Dendritic cell treated with granulocyte-macrophage colony-stimulating factor and Interleukin-4, amounts not matched to agents 40 ng/mL and 50 ng/mL, for 4 days (primary cell): ENCODE data around the gene SLITRK4.

Experiments used
- H3K27ac Mint-ChIP-seq: one replicate; pipeline ENCODE4 v1.8.0; 2022; ENCODE audit warnings: mild to moderate bottlenecking, mixed read lengths
- H3K27me3 Mint-ChIP-seq: one replicate; pipeline ENCODE4 v1.8.0; 2022; ENCODE audit warnings: mild to moderate bottlenecking, mixed read lengths
- H3K36me3 Mint-ChIP-seq: one replicate; pipeline ENCODE4 v1.8.0; 2022; ENCODE audit warnings: low read depth, mixed read lengths
- H3K4me1 Mint-ChIP-seq: one replicate; pipeline ENCODE4 v1.8.0; 2022; ENCODE audit warnings: low read depth, mixed read lengths
- H3K4me3 Mint-ChIP-seq: one replicate; pipeline ENCODE4 v1.8.0; 2022; ENCODE audit warnings: mild to moderate bottlenecking, moderate library complexity, mixed read lengths
- H3K9me3 Mint-ChIP-seq: one replicate; pipeline ENCODE4 v1.8.0; 2022; ENCODE audit warnings: mixed read lengths
- intact Hi-C: fragments of 100-400 bp; cut with micrococcal nuclease; formaldehyde crosslinking; loops from one replicate; pipeline ENCODE4 v1.15.0; 2022

The SLITRK4 gene, protein sequence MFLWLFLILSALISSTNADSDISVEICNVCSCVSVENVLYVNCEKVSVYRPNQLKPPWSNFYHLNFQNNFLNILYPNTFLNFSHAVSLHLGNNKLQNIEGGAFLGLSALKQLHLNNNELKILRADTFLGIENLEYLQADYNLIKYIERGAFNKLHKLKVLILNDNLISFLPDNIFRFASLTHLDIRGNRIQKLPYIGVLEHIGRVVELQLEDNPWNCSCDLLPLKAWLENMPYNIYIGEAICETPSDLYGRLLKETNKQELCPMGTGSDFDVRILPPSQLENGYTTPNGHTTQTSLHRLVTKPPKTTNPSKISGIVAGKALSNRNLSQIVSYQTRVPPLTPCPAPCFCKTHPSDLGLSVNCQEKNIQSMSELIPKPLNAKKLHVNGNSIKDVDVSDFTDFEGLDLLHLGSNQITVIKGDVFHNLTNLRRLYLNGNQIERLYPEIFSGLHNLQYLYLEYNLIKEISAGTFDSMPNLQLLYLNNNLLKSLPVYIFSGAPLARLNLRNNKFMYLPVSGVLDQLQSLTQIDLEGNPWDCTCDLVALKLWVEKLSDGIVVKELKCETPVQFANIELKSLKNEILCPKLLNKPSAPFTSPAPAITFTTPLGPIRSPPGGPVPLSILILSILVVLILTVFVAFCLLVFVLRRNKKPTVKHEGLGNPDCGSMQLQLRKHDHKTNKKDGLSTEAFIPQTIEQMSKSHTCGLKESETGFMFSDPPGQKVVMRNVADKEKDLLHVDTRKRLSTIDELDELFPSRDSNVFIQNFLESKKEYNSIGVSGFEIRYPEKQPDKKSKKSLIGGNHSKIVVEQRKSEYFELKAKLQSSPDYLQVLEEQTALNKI

DNA sequence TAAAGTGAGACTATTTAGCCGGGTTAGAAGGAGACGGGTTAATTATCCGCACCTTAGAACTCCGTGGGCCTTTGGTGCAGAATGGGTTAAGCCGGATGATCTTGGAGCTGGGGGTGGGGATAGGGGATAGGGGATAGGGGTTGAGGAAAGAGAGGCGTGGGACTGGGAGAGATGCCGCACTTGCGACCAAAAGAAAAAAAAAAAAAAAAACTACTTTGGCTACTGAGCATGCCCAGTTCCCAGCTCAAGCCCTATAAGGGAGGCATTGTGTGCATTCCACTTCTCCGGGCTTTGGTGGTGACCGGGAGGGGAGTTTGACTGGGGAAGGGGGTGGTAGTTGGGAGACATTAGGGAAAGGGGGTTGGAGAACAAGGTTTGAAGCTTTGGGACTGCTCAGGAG, at the start of gene SLITRK4:
TSS of gene SLITRK4 (minus strand) at position 187 of the 400 bp plus-strand sequence. CDS start 4,993 bp downstream, outside the sequence.
- Mint-ChIP-seq H3K27me3 (peaks cover 20% of the 10 kb centered on the region), H3K4me1 (peaks cover 29% of the 10 kb centered on the region), H3K36me3 (peaks cover 10% of the 10 kb centered on the region), H3K4me3 (peak within 1 kb of the TSS; percentile 97), H3K27ac (no peak within 1 kb of the TSS), H3K9me3 (no peaks in the 10 kb centered on the region)
- intact Hi-C loops, result no loop called here

DNA sequence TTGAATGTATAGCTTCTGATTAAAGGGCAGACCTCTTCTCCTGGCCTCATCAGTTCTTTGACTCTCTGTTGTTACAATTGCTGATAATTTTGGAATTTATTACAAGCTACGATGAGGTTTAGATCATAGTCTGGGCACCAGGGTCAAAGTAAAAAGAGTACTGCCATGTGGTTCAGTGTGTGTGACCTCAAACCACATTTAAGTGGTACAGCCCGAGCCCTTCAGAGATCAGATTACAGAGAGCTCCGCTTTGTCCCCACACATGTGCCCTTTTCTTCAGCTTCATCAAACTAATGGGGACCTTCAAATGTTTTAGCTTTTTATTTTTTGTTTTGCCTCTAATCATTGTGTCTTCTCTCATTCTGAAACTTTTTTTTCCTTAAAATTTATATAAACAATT, 47.6 kb upstream of the SLITRK4 start:
- no peak overlapping the region for H3K4me3 Mint-ChIP-seq
- no peak overlapping the region for H3K27ac Mint-ChIP-seq

DNA sequence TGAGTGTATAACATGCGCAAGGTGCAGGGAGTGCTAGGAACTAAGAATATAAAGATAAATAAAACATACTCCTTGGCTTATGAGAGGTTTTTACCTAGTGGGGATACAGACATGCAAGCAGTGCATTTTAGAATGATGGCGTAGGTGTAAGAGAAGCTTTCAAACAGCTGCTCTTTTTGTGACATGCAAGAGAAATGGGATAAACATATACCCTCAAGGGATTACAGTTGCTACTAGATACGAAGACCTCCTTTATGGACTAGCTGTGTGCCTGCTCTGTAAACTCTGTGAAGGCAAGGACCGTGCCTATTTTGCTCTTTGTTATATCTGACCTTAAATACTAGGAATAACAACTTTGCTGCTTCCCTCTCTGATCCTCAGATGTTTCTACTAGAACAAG, 39.0 kb upstream of the SLITRK4 start:
- Mint-ChIP-seq H3K4me1 (no peaks in the 10 kb centered on the region), H3K27me3 (no peaks in the 10 kb centered on the region), H3K9me3 (no peaks in the 10 kb centered on the region), H3K36me3 (no peaks in the 10 kb centered on the region), H3K27ac (no peak overlapping the region), H3K4me3 (no peak overlapping the region)
- intact Hi-C loops, result no loop called here

More for the DNA sequence above, 47.6 kb upstream of the SLITRK4 start:
- Mint-ChIP-seq H3K4me1 (no peaks in the 10 kb centered on the region), H3K9me3 (no peaks in the 10 kb centered on the region), H3K36me3 (no peaks in the 10 kb centered on the region), H3K27me3 (no peaks in the 10 kb centered on the region)
- intact Hi-C loops, result no loop called here

DNA sequence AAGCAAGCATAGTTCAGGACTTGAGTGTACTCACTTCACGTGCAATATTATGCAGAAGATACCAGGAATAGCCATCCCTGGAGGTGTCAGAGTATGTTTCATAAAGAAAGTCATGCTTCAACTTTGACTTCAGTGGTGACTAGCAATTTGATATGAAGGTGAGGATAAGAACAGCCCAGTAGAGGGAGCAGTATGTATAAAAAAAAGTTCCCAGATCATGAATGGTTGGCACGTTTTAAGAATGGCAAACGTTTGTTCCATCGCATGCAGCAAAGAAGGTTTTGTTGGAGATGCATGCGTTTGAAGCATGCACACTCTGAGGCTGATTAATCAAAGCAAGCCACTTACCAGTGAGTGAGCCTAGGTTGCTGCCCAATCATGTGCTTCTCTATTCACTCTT, 33.5 kb upstream of the SLITRK4 start:
- Mint-ChIP-seq H3K4me1 (no peaks in the 10 kb centered on the region), H3K27me3 (no peaks in the 10 kb centered on the region), H3K27ac (no peak overlapping the region), H3K9me3 (no peaks in the 10 kb centered on the region), H3K4me3 (no peak overlapping the region), H3K36me3 (no peaks in the 10 kb centered on the region)
- intact Hi-C loops, result loop anchor here (10.0 kb wide), 1 partner anchor 1515 kb away; no protein-coding TSS in a partner anchor

GRCh38 chrX:143664302-143664701, 28.4 kb upstream of the SLITRK4 start:
- Mint-ChIP-seq H3K27ac (no peak overlapping the region), H3K4me3 (no peak overlapping the region), H3K9me3 (no peaks in the 10 kb centered on the region), H3K36me3 (no peaks in the 10 kb centered on the region), H3K4me1 (no peaks in the 10 kb centered on the region), H3K27me3 (no peaks in the 10 kb centered on the region)
- intact Hi-C loops, result loop anchor here (10.0 kb wide), 1 partner anchor 1520 kb away; no protein-coding TSS in a partner anchor

DNA sequence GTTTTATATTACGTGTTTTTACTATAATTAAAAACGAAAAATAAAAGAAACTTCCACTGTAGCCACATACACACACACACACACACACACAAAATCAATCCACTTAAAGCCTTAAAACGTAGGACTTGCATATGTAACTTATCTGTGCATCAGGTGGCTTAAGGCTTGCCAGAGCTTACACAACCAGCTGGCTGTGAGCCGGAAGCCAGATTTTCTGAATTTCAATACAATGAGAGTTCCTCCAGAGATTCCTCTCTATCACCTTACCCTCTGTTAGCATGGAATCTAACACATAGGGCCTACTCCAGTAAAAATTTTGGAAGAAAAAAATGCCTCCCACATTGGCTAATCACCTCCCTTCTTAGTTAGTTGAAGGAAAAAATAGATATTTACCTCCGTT, 27.9 kb upstream of the SLITRK4 start:
- no peaks in the 10 kb centered on the region for H3K9me3 Mint-ChIP-seq
- H3K27ac Mint-ChIP-seq, result no peak overlapping the region
- no peak overlapping the region for H3K4me3 Mint-ChIP-seq
- intact Hi-C loops, result loop anchor here (10.0 kb wide), 1 partner anchor 1521 kb away; no protein-coding TSS in a partner anchor
- H3K36me3 Mint-ChIP-seq, result no peaks in the 10 kb centered on the region
- H3K4me1 Mint-ChIP-seq, result no peaks in the 10 kb centered on the region
- no peaks in the 10 kb centered on the region for H3K27me3 Mint-ChIP-seq

DNA sequence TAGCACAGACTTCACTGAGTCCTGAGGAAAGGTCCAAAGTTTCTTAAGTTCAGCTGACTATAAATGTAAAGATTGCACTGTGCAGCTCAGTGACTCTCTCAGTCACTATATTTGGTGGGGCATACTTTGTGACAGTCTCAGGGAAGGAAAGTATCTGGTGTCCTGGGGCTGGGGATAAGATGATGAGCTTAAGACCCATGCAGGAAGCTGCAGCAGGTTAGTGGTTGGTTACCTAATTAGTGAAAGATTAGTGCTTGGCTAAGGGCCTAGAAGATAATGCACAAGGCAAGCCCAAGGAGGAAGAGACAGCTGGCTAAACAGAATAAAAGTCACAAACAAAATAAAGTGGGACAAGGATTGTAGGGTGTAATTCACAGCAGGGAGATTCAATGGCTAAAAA, 25.4 kb upstream of the SLITRK4 start:
- intact Hi-C loops, result loop anchor here (10.0 kb wide), 1 partner anchor 1524 kb away; no protein-coding TSS in a partner anchor

DNA sequence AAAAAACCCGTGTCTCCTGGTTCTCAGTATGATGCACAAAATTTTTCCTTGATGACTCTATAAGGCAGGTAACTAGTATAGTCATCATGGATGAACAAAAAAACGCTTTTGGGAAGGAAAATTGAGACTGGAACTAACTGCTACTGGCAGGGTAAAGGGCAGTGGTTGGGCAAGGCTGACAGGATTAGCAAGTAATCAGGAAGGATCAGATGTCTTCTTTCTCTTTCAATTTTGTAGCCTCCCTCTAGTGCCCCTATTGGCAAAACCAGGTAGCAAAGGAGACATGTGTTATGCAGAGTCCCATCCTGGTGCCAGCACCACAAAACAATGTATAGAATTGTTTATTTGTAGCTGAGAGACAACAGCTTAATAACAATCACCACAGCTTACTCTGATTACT, 12.8 kb upstream of the SLITRK4 start:
- Mint-ChIP-seq H3K36me3 (no peaks in the 10 kb centered on the region), H3K27me3 (no peaks in the 10 kb centered on the region), H3K4me1 (no peaks in the 10 kb centered on the region), H3K9me3 (no peaks in the 10 kb centered on the region), H3K4me3 (no peak overlapping the region), H3K27ac (no peak overlapping the region)
- intact Hi-C loops, result no loop called here

More for the DNA sequence above, 25.4 kb upstream of the SLITRK4 start:
- H3K4me1 Mint-ChIP-seq, result no peaks in the 10 kb centered on the region
- no peaks in the 10 kb centered on the region for H3K9me3 Mint-ChIP-seq
- no peaks in the 10 kb centered on the region for H3K27me3 Mint-ChIP-seq
- no peaks in the 10 kb centered on the region for H3K36me3 Mint-ChIP-seq
- no peak overlapping the region for H3K27ac Mint-ChIP-seq
- H3K4me3 Mint-ChIP-seq, result no peak overlapping the region

DNA sequence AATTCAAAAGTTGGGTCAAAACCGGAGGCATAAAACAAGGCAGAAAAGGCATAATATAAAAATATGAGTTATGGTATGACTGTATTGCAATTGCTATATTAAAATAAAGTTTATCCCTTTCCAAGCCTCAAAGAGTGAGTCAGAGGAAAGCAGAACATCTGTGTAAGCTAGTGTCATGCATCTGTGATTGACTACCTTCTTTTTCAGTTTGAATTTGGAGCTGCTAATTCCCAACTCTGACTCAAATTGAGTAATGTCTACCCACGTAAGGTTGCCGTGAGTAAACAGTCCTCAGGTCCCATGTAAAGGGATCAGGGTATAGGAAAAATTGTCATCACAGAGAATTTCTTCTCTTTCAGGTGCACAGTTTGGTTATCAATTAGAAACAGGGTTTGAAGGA, 6.5 kb upstream of the SLITRK4 start:
- no peaks in the 10 kb centered on the region for H3K27me3 Mint-ChIP-seq
- H3K9me3 Mint-ChIP-seq, result no peaks in the 10 kb centered on the region
- H3K4me1 Mint-ChIP-seq, result no peaks in the 10 kb centered on the region
- no peak overlapping the region for H3K4me3 Mint-ChIP-seq
- H3K27ac Mint-ChIP-seq, result no peak overlapping the region
- H3K36me3 Mint-ChIP-seq, result no peaks in the 10 kb centered on the region
- intact Hi-C loops, result no loop called here

DNA sequence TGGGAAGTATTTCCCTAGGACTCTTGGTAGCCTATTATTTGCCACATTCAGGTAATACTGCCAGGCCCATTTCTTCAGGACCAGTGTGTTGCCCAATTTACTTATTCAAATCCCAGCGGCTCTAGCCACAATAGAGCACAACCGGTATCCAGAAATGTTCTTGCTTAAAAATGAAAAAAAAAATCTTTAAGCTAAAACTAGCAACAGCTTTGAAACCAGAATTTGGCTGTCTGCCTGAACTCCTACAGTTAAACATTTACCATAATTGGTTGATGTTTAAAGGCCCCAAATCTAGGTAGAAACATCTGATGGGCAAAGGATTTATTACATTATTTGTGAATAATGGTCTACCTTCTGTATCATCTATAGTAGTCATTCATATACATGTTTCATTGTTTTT, 930 bp upstream of the SLITRK4 start:
- Mint-ChIP-seq H3K27ac (no peak overlapping the region), H3K36me3 (peaks cover 10% of the 10 kb centered on the region), H3K4me1 (peaks cover 27% of the 10 kb centered on the region), H3K27me3 (peaks cover 20% of the 10 kb centered on the region), H3K9me3 (no peaks in the 10 kb centered on the region), H3K4me3 (no peak overlapping the region)
- intact Hi-C loops, result no loop called here

DNA sequence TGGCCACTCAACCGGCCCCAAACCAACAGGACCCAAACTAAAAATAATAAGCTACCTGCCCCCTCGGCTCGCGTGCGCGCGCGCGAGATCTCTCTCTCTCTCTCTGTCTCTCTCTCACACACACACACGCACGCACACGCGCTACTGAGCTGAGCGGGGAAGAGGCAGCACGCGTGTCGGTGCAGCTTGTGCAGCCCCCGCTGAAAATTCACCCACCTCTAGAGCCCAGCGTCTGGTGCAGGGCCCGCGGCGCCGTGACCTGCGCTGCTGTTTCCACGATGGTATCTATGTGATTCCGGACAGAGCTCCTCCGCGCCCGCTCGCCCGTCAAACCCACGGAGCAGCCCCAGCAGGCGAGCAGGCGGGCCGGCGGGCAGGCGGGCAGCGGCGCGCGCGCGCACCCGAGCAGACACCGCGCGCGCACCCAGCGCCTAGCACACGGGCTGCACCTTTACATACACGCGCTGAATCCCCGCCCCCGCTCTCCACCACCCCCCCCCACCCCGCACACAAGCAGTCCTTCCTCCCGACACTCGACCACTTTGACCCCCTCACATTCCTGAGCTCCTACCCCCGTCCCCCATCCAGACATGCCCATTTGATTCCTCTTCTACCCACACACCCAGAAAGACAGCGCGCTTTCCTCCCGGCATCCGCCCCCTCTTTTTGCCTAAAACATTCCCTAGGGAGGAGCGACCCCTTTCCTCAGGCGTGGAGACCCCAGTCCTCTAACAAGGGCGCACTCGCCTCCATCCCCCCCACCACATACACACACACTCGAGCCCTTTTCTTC, 1.0 kb downstream of the SLITRK4 start:
- Mint-ChIP-seq H3K27me3 (peaks cover 20% of the 10 kb centered on the region), H3K36me3 (peaks cover 10% of the 10 kb centered on the region), H3K4me3 (peak overlapping the region; percentile 97), H3K4me1 (peaks cover 29% of the 10 kb centered on the region), H3K9me3 (no peaks in the 10 kb centered on the region), H3K27ac (no peak overlapping the region)
- intact Hi-C loops, result no loop called here

DNA sequence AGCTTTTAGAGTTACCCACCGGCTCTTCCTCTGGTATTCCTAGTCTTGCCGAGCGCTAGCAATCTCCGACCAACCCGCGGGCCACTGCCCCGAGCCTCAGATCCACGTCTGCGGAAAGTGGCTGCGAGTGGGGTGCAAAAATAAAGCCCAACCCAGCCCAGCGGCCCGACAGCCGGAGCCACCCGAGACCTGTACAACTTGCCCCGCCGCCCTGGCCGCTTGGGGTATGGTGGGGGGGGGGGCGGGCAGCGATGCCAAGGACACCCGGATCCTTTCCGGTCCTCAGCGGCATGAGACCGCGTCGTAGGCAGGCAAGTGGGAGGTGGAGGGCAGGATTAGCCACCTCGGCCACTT, 1.6 kb downstream of the SLITRK4 start:
- intact Hi-C loops, result no loop called here
- Mint-ChIP-seq H3K36me3 (peaks cover 10% of the 10 kb centered on the region), H3K9me3 (no peaks in the 10 kb centered on the region), H3K4me1 (peaks cover 29% of the 10 kb centered on the region), H3K27ac (no peak overlapping the region), H3K4me3 (peak overlapping the region; percentile 97), H3K27me3 (peaks cover 20% of the 10 kb centered on the region)

DNA sequence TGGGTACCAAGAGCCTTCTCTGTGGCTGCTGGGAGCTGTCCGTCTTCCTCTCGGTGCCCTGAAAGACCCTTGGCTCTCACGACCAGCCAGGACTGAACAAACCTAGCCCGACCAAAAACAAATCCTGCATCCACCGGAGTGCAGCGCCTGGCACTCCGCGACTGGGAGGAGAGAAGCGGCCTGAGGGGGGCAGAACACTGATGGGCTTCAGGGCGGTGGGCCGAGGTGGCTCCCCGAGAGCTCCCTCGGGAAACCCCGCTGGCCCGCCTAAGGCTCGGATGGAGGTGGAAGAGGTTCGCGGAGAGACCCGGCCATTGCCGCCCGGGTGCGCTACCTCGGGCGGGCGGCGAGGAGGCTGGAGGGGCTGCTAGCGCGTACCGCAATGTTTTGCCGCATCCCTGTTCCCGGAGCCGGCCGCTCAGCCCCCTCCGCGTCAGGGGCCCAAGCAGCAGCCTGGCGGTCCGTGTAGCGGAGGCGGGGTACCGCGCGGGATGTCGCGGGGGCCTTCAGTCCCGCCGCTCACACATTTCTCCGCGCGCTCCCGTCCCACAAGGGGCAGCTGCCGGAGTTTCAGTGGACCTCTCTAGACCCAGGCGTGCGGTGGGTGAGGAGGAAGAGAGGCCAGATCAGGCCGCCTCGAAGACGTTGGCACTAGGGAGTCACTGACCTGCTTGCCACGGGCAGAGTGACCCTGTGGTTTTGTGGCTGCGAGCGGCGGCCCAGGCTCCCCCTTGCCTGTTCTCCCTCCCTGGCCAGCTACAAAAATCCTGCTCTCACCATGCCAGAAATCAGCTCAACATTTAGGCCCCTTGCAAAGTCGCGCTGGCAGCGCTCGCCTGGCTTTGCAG, 2.2 kb downstream of the SLITRK4 start:
- Mint-ChIP-seq H3K27me3 (peaks cover 20% of the 10 kb centered on the region), H3K4me1 (peaks cover 29% of the 10 kb centered on the region), H3K9me3 (no peaks in the 10 kb centered on the region), H3K27ac (peak overlapping the region; percentile 51), H3K36me3 (peaks cover 10% of the 10 kb centered on the region), H3K4me3 (peak overlapping the region; percentile 97)
- intact Hi-C loops, result no loop called here
